GM20000 (cell line): Measurements from ENCODE around the gene CASQ1.

Experiments used
- DNase-seq: peaks from one replicate; pipeline ENCODE4 v3.0.0; 2012; ENCODE audit warnings: low spot score
- TF ChIP-seq, protein P1 (sequence below): IDR thresholded peaks from 2 replicates; pipeline ENCODE4 v1.5.1; 2012; ENCODE audit warnings: mild to moderate bottlenecking, control low read depth; ENCODE audit errors: extremely low read depth, missing control alignments

CASQ1 gene

DNA sequence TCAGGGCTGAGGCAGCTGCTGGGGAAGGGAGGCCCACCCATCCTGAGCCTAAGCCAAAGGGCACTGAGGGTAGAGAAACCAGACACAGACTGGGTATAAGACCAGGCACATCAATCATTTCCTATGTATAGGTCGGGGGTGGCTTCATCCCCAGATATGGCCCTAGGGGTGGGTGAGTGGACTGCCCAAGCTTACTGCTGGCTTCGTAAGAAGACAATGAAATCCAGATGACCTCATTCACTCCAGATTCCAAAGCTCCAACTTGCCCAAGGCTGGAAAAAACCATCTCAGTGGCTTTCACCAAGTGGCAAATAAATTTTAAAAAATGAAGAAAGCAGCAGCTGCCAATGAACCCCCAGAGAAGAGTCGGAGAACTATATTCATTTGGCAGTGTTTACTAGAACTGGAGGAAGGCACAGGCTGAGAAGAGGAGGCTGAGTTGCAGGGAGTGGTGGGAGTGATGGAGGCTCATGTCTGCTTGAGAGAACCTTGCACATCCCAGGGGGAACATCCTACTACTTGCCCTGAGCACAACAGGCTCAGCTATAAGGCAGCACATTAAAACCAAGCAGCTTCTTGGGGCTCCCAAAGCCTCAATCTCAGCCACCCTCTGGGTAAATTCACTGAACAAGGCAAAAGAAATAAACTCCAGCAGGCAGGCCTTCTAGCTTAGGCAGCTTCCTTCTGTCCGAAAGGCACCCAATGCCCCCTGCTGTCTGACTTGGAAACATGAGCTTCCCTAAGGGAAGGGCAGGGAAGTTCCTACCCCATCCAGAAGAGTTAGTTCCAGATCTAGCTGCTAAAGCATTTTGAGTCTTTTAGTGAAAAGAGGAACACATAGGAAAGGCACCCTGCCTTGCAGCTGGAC, 28.9 kb downstream of the CASQ1 start:
- TF ChIP-seq, protein P1, sequence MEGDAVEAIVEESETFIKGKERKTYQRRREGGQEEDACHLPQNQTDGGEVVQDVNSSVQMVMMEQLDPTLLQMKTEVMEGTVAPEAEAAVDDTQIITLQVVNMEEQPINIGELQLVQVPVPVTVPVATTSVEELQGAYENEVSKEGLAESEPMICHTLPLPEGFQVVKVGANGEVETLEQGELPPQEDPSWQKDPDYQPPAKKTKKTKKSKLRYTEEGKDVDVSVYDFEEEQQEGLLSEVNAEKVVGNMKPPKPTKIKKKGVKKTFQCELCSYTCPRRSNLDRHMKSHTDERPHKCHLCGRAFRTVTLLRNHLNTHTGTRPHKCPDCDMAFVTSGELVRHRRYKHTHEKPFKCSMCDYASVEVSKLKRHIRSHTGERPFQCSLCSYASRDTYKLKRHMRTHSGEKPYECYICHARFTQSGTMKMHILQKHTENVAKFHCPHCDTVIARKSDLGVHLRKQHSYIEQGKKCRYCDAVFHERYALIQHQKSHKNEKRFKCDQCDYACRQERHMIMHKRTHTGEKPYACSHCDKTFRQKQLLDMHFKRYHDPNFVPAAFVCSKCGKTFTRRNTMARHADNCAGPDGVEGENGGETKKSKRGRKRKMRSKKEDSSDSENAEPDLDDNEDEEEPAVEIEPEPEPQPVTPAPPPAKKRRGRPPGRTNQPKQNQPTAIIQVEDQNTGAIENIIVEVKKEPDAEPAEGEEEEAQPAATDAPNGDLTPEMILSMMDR: no peak
- no peak for DNase-seq

DNA sequence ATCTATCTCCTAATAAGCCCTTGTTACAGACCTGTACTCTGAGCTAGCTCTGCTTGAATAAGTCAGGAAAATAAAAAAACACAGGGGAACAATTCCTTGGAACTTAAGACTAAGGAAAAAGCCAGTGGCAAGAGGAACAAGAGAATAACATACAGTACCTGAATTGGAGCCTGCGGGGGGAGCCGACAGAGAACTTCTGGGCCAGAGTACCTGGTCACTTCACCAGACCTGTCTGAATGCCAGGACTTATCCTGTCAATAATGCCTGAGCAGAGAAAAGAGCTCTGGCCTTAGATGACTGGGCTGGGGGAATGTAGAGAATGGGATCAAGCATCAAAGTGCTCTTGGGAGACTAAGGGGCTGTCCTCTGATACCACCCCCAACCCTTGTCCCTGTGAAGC, 29.9 kb downstream of the CASQ1 start:
- no peak for DNase-seq
- TF ChIP-seq, protein P1: no peak

DNA sequence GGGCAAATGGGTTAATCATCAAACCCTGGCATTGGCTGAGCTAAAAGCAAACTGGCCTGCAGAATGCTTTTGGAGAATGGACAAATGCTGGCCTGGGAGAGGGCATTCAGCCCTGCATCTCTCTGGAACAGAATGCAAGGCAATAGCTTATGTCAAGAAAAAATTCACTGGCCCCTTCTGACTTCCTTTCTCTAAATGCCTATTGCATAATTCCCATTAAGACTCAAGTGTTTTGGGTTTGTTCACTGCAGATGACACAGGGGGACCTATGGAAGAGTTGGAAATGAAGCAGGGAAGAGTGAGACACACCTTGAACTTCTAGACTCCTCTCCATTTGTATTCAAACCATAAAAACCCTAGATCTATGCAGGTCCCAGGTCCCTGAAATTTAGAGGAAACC, 30.7 kb downstream of the CASQ1 start:
- TF ChIP-seq, protein P1: no peak
- DNase-seq: no peak

DNA sequence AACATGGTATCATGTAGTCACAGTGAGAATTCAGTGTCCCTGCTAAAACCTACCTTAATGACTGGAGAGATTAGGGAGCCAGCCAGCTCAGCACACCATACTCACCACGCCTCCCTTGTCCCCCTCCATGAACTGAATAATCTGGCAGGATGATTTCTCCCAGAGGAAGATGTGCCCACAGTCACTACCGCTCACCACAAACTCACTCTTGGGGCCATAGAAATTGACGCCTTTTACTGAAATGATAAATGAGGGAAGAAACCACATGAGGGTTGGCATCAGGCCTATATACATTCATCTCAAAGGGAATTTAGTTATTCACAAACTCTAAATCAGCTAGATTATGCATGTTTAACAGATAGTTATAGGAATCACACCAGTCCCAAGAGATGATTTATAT, 32.2 kb downstream of the CASQ1 start:
- no peak for DNase-seq
- TF ChIP-seq, protein P1: no peak

DNA sequence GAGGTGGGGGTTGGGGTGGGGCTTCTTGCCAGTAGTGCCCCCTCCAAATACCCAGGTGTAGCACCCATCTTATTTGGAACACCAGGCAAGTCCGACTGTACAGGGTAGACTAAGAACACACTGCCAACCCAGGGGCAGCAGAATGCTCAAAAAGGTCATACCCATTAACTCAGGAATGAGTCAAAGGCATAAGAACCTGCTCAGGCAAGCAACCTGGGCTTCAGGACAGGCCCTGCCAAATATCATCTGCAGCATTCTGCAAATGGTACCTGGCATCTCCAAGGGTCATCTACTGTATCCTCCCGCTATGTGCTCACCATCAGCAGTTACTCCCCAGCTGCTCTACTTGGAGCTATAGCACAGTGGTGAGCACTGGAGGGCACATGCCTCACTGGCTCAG, 34.2 kb downstream of the CASQ1 start:
- TF ChIP-seq, protein P1: no peak
- no peak for DNase-seq

DNA sequence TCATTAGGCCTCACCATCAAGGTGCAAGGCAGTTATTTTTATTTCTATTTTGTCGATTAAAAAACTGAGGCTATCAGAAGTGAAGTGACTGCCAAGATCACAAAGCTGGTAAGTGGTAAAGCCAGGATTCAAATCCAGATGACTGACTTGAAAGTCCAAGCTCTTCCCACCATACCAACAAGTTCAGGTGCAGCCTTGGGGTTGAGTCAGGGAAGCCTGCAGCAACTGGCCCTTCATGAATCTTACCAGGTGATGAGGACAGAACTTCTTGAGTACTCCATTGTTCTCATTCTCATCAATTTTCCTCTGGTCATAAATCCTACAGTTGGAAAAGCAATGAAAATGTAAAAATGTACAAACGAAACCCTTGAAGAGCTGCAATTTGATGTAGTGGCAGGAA, 35.0 kb downstream of the CASQ1 start:
- TF ChIP-seq, protein P1: no peak
- DNase-seq: no peak

DNA sequence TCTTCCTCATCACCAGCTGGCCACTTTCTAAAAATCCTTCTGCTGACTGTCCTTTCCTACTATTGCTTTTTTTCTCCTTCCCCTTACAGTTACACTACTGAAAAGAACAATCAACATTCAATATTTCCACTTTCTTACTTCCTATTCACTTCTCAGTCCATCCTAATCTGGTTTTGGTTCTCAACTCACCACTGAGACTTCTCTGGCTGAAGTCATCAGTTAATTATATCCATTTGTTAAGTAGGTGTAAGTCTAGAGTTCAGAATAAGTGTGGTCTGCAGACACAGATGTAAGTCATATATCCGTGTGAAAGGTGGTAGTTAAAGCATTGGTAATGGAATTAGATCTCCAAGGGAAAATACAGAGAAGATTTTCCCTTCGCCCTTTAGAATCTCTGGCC, 36.2 kb downstream of the CASQ1 start:
- peak; percentile 46 for DNase-seq
- TF ChIP-seq, protein P1: no peak
